GM18526 (cell line): Measurements from ENCODE around the gene WDR86.

Source experiments
- POLR2A ChIP-seq: IDR thresholded peaks from 3 replicates; pipeline ENCODE4 v1.6.1; 2011; ENCODE audit not compliant: insufficient read length; ENCODE audit errors: extremely low read depth

Gene WDR86

DNA sequence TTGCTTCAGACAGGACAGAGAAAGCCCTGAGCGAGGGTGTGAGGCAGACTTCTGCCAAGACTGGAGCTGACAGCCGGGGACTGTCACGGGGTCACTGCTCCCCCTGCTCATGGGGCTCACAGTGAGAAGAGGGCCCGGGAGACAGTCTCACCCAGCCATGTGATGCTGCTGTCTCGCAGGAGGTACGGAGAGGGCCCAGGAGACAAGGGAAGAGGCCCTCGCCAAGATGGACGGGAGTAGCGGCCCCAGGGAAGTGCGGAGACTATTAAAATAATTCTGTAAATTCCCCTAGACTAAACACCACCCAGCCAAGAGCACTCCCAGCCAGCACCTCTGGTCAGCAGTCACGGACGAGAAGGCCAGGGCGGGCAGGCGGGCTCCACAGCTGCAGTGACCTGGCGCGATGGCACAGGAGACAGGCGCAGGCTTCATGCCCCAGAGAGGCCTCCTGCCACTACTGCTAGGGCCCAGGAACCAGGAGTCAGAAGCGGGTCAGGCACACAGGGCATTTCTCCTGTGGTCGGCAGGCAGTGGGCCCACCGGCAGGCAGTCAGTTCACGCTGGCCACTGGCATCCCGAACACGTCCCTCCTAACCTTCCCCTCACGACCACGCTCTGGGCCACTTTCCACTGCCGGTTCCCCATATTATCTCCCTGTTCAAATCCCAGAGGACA, 24.1 kb downstream of the WDR86 start:
- no peak for TF ChIP-seq POLR2A

DNA sequence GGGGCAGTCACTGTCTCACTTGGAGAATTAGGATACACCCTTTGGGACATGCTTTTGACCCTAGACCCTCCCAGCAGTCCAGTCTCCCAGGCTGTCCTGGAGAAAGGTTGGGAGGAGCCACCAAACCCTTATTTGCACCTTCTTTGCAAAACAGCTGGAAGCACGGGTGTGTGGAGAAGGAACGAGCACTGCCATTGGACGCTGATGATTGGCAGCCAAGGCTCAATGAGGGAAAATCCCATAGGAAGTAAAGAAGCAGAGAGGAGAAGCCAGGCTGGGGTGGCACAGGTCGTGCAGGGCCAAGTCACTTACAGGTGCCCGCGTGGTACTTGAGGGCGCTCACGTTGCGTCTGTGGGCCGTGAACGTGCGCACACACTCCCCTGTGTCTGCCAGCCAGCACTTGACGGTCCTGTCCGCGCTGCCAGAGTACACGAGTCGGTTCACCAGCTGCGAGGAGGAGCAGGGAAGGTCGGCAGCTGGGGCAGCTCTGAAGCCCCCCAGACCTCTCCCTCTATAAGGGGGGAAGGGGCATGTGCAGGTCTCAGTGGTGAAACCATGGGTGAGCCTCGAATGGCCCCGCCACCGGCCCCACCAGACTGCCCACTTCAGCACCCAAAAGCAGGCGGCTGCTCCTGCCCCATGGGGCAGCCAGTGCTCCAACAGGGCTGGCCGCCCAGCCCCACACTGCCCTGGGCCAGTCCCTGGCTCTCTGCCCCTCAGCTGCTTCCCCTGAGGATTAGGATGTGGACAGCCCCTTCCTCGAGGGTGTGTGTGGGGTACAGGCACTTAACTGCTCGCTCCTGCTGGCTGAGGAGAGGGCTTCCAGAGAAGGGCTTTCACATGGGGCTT, 24.8 kb downstream of the WDR86 start:
- TF ChIP-seq POLR2A = no peak

DNA sequence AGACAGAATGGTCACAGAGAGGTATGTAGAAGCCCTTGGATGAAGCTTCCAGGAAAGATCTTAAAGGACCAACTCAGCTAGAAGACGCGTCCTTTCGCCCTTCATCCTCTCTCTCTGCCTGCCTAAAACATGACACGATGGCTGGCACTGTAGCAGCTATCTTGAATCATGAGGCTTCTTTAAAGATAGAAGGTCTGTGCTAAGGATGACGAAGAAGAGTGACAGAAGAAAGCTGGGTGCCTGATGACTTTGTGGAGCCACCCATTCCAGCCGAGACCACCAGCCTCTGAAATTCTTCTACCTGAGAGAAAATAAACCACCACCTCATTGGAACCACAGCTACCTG, 25.5 kb downstream of the WDR86 start:
- no peak for TF ChIP-seq POLR2A

DNA sequence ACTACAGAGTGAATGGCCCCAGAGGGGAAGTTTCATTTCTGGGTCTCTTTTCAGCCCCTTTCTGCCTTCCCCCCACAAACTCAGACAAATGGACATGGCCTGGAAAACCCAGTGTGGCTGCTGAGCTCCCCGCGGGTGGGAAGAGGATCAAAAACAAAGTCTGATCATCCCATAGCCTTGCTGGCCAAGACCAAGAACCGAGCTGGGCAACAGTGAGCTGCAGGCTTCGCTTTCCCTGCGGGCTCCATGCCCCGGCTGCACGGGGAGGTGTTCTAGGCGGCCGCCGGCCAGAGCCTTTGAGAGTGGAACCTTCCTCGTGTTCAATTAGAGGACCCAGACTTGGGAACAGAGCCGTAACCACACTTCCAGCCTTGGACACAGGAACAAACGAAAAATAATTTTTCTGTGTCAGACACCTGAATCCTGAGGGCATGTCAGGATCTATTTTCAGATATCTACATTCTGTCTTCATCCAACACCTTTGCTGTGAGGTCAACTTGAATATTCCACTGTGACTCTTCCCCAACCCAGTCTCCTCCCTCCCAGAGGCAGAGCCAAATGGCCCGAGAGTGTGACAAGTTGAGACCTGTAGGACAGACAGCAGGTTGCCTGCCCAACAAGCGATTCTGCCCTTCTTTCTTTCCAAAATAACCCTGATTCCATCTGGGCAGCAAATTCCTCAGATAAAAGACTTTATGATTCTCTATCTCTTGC, 26.0 kb downstream of the WDR86 start:
- no peak for TF ChIP-seq POLR2A

DNA sequence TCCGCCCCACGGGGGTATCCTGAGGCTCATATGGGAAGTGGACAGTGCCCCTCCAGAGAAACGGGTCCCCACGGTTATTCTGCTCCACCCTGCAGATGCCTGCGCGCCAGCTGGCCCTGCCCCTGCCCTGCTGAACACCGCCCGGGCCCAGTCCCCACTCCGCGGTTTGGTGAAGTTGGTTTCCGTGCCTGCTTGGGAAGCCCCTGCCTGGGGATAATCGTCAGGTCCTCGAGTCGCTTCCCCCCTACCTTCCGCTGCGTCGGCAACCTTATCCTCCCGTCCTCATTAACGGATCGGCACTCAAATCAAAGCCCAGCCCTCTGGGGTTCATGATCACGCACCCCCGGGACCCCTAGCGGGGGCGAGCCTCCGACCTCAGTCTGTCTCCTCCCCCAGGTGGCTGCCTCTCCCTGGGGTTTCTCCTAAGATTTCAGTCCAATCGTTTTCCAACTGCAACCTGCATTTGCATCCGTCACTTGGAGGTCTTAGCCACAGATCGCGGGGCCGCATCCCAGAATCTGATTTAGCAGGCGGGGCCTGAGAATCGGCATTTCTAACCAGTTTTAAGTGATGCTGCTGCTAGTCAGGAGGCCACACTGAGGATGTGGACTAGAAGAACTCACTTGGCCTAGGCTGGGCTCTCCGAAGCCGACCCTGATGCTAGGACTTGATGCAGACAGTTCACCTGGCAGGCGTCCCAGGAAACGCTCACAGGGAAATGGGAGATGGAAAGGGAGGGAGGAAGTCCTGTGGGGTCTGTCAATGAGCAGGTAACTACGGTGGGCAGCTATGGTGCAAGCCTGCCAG, 27.6 kb downstream of the WDR86 start:
- no peak for TF ChIP-seq POLR2A

DNA sequence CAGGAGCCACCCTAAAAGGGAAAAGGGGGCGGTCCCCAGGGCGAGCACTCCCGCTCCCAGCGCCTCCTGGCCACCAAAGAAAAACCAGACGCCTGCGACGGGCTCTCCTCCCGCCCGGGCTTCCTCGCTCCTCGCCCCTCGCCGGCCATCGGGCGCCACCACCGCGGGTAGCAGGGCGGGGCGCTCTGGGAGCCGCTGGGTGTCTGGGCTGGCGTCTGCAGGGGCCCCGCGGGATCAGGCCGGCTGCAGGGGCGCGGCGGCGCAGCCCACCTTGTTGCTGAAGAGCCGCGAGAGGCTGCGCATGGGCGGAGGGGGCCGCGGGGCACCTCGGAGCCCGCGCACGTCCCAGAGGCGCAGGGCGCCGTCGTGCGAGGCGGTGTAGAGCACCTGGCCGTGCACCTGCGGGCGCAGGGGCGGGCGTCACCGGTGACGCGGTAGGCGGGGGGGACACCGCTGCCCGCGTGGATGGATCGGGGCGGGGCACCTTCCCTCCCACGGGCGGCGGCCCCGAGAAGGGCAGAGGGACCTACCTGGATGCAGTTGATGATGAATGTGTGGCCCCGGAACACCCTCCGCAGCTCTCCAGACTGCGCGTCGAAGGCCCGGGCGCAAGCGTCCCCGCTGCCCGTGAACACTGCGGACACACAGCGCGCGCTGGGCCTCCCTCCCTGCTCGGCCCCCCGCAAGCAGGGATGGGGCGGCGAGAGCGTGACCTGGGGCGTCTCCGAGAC, 28.3 kb downstream of the WDR86 start:
- TF ChIP-seq POLR2A = no peak

DNA sequence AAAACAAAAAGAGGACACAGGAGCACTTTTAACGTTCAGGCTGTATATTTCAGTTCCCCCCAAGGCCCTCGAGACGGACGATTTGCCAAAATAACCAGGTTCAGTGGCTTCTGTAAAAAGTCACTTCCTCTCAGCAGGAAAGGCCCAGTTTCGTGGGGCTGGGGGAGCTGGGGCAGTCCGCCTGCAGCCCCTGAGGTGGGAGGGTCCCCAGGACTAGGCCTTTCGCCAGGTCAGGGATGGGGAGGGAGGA, 28.8 kb downstream of the WDR86 start:
- no peak for TF ChIP-seq POLR2A

DNA sequence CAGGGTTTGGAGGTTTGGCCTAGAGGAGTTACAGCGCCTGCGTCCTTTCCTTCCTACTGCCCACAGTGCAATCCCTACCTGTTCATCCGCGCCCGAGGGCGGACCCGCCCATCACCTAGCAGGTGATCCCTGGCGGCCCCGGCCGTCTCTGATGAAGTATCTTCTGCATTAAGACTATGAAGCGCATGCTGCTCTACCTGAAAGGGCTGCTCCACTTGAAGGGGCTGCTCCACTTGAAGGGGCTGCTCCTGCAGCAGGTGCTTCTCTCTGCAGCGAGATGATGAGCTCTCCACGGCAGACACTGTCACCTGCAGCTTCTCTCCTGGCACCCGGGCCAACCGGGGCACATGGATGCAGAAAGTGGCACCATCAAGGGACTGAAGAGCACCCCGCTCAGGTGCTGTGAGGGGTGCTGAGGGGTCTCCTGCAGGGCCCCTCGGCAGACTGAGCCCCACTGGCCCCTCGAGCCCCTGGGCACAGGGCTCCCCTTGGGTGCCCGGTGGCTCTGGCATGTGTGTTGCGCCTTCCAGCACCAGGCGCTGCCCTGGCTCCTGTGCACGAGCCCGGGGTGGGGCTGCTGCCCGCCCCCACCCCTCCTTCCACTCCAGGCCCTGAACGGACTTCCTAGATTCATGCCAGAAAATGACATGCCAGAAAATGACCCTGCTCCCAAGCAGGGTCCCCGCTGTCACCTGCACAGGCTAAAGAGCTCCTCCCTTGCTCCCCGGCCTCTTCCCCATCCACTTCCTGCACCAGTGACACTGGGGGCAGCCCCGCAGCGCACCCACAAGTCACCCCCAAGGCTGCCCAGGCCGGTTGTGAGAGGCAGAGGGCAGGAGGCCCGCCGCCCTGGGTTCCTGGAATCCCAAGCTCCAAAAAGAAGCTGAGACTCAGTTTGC, 29.4 kb downstream of the WDR86 start:
- no peak for TF ChIP-seq POLR2A

DNA sequence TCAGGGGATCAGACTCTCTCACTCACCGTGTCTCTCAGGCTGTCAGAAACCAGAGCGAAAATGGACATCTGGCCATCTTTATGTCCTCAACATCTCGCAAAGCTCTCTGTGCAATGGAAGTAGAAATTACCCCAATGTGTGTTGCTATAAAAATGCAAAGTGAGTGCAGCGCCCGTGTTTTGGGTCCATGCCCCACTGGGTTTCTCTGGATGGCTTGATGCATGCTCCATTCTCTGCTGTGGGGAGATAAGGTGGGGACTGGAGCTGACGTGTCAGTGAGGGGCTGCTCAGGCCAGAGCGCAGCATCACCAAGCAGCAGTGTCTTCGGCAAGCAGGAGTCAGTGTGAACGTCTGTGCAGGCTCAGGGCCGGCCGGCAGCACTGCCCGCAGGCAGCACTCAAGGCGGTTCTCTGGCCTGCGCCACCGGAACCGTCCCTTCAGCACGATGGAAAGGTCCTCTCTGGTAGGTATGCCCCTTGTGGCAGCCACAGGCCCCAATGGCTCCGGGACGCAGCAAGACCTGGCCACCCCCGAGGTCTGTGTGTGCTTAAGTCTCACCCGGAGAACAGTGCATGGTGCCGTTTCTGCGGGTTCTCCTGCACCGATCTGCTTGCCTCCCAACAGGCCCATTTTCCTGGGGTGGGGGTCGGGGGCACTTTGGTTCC, 30.2 kb downstream of the WDR86 start:
- no peak for TF ChIP-seq POLR2A

DNA sequence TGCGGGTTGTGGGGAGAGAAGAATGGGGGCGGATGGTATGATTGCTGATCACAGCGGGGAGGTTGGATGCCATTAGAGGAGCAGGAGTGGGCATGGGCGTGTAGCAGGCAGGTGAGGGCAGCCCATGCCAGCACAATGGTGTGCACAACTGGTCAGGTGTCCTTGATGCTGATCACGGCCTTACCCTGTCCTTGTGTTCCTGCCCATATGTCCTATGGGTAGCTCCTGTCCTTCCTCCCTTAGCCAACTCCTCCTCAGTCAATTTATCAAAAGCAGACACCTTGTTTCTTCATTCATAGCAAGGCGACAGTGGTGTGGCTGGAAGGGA, 30.7 kb downstream of the WDR86 start:
- no peak for TF ChIP-seq POLR2A

DNA sequence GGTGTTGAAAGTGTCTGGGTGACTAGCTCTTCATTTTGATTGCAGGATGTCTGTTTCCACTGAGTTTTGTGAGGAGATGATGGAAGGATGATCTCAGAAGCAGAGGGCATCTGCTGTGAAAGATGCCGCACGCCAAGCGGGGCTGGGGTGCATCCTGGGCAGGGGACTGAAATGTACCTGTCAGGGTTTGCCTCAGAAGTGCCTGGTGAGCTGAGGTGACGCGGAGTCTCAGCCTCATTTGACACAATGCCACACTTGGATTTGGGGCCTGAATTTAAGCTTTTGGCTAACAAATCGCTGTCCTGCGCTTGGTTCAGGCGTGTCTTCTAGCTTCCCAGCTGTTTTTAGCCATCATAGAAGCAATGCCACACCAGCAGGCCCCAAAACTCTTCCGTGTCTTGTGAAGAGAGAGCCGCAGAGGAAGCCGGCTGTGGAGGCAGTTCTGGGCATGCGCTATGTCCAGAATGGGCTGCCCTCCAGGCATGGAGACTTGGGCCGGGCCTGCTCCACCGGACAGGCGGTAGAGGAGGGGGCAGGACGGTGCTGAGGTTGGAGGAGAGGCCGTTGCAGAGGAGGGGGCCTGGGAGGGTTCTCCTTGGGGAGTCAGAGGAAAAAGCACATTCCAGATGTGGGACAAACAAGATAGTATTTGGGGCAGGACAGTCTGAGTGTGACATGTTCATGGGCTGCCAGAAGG, 31.2 kb downstream of the WDR86 start:
- no peak for TF ChIP-seq POLR2A

DNA sequence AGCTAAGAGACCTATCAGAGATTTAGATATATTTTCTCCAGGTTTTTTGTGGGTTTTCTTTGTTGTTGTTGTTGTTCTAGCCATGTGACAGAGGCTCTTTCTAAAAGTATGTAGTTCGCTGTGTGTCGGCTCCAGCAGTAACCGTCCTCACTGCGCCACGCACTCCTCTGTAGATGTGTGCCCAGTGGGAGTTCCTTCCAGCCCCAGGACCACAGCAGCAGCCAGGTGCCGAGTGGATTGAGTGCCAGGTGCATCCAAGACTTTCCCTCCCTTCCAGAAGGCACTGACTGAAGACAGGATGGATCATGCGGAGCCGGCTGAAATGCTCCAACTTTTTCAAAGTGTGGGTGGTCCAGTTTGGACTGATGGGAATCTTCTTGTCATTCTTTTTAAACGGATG, 31.8 kb downstream of the WDR86 start:
- no peak for TF ChIP-seq POLR2A

DNA sequence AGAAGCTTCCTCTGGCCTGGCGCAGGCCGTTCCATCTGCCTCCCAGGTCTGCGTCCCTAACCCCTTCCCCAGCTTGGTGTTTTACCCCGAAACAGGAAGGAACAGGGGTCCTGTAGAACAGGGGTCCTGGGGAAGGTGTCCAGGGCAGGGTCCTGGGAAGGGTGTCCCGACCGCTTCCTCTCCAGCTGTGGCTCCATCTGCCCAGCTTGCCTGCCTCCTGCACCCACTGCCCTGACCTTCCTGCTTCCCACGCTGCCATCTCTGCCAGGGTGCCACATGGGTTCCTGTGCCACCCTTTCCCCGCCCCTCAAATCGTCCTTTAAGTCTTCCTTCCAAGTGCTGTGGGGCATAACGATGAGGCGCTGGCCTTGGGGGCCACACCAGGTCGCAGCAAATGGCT, 32.4 kb downstream of the WDR86 start:
- no peak for TF ChIP-seq POLR2A
